ENCODE measurements around the gene MYO1A. TPM values are rescaled to one million over a fixed set of nuclear protein-coding genes. Genes with fewer than 3 reads are reported as not detected.

Gene MYO1A
- total and polyA plus RNA-seq, 10 of the 15 experiments (the other 5 are each of a cell fraction or from before 2014, with no cell fraction given) = 0.01 to 0.34 (median 0.15) TPM; not detected in 2

DNA sequence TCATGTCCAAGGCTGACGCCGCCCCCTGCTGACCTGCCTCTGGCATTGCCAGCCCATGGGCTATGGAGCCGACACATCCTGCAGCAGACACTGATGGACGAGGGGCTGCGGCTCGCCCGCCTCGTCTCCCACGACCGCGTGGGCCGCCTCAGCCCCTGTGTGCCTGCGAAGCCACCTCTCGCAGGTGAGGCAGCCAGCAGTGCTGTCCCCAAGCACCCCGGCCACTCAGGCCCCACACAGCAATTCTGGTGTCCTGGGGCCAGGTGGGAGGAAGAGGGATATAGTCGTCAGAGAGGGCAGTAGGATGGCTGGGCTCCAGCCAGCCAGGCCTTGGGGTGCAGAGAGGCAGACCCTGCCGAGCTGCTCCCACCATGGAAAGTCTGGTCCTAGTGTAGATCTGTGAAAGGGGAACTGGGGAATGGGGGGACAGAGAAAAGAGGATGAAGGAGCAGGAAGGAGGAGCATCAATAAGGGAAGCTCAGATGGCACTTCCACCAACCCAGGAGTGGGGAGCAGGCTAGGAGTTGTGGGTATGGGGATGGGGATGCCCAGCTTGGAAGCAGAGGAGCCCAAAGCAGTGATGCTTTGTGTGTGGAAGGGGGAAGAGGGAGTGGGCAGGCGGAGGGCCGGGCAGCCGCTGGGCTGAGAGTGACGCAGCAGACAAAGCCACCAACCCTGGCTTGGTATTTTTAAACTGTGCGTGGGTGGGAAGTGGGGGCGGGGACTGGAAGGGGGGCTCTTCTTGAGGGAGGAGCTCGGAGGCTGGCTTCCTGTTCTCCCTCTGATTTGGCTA lies 43.7 kb upstream of the MYO1A start (continued):
- TF ChIP-seq, protein P1, sequence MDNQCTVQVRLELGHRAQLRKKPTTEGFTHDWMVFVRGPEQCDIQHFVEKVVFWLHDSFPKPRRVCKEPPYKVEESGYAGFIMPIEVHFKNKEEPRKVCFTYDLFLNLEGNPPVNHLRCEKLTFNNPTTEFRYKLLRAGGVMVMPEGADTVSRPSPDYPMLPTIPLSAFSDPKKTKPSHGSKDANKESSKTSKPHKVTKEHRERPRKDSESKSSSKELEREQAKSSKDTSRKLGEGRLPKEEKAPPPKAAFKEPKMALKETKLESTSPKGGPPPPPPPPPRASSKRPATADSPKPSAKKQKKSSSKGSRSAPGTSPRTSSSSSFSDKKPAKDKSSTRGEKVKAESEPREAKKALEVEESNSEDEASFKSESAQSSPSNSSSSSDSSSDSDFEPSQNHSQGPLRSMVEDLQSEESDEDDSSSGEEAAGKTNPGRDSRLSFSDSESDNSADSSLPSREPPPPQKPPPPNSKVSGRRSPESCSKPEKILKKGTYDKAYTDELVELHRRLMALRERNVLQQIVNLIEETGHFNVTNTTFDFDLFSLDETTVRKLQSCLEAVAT (IDR thresholded peaks at IDR 0.05) = 0 out of 2 replicates have a peak, but pooled peaks have one; percentile 15
- no peak; the same call in 1 of the 2 replicates for TF ChIP-seq POLR2AphosphoS5 (IDR thresholded peaks at IDR 0.05; ENCODE audit: low read length)
- no peak for TF ChIP-seq ESRRA (IDR thresholded peaks at IDR 0.05; ENCODE audit: low read length)
- TF ChIP-seq NFXL1 (IDR thresholded peaks at IDR 0.05; ENCODE audit: borderline replicate concordance) = no peak
- TF ChIP-seq SMARCA5 (IDR thresholded peaks at IDR 0.05) = no peak
- no peak for TF ChIP-seq PAX8 (IDR thresholded peaks at IDR 0.05)
- TF ChIP-seq ZNF384 (IDR thresholded peaks at IDR 0.05; ENCODE audit: borderline replicate concordance, low read depth, low read length) = no peak
- no peak for TF ChIP-seq NFIC (IDR thresholded peaks at IDR 0.05; ENCODE audit: low read depth, low read length)
- TF ChIP-seq, protein P2, sequence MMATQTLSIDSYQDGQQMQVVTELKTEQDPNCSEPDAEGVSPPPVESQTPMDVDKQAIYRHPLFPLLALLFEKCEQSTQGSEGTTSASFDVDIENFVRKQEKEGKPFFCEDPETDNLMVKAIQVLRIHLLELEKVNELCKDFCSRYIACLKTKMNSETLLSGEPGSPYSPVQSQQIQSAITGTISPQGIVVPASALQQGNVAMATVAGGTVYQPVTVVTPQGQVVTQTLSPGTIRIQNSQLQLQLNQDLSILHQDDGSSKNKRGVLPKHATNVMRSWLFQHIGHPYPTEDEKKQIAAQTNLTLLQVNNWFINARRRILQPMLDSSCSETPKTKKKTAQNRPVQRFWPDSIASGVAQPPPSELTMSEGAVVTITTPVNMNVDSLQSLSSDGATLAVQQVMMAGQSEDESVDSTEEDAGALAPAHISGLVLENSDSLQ (IDR thresholded peaks at IDR 0.05) = peak; percentile 73
- TF ChIP-seq, protein P3, sequence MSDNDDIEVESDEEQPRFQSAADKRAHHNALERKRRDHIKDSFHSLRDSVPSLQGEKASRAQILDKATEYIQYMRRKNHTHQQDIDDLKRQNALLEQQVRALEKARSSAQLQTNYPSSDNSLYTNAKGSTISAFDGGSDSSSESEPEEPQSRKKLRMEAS (IDR thresholded peaks at IDR 0.05; ENCODE audit: low read depth, low read length) = no peak
- TF ChIP-seq, protein P4, sequence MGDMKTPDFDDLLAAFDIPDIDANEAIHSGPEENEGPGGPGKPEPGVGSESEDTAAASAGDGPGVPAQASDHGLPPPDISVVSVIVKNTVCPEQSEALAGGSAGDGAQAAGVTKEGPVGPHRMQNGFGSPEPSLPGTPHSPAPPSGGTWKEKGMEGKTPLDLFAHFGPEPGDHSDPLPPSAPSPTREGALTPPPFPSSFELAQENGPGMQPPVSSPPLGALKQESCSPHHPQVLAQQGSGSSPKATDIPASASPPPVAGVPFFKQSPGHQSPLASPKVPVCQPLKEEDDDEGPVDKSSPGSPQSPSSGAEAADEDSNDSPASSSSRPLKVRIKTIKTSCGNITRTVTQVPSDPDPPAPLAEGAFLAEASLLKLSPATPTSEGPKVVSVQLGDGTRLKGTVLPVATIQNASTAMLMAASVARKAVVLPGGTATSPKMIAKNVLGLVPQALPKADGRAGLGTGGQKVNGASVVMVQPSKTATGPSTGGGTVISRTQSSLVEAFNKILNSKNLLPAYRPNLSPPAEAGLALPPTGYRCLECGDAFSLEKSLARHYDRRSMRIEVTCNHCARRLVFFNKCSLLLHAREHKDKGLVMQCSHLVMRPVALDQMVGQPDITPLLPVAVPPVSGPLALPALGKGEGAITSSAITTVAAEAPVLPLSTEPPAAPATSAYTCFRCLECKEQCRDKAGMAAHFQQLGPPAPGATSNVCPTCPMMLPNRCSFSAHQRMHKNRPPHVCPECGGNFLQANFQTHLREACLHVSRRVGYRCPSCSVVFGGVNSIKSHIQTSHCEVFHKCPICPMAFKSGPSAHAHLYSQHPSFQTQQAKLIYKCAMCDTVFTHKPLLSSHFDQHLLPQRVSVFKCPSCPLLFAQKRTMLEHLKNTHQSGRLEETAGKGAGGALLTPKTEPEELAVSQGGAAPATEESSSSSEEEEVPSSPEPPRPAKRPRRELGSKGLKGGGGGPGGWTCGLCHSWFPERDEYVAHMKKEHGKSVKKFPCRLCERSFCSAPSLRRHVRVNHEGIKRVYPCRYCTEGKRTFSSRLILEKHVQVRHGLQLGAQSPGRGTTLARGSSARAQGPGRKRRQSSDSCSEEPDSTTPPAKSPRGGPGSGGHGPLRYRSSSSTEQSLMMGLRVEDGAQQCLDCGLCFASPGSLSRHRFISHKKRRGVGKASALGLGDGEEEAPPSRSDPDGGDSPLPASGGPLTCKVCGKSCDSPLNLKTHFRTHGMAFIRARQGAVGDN (IDR thresholded peaks at IDR 0.05) = 0 out of 2 replicates have a peak, but pooled peaks have one; percentile 13
- TF ChIP-seq, protein P5, sequence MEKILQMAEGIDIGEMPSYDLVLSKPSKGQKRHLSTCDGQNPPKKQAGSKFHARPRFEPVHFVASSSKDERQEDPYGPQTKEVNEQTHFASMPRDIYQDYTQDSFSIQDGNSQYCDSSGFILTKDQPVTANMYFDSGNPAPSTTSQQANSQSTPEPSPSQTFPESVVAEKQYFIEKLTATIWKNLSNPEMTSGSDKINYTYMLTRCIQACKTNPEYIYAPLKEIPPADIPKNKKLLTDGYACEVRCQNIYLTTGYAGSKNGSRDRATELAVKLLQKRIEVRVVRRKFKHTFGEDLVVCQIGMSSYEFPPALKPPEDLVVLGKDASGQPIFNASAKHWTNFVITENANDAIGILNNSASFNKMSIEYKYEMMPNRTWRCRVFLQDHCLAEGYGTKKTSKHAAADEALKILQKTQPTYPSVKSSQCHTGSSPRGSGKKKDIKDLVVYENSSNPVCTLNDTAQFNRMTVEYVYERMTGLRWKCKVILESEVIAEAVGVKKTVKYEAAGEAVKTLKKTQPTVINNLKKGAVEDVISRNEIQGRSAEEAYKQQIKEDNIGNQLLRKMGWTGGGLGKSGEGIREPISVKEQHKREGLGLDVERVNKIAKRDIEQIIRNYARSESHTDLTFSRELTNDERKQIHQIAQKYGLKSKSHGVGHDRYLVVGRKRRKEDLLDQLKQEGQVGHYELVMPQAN (conservative IDR thresholded peaks at IDR 0.05) = no peak
- TF ChIP-seq BMI1 (IDR thresholded peaks at IDR 0.05; ENCODE audit: borderline replicate concordance) = peak; percentile 39; the same call in 1 of the 2 replicates
- no peak for TF ChIP-seq ZNF217 (IDR thresholded peaks at IDR 0.05)
- peak; percentile 97 for TF ChIP-seq HDGF (IDR thresholded peaks at IDR 0.05)
- no peak for TF ChIP-seq ETV6 (conservative IDR thresholded peaks at IDR 0.05 in 1 of 2, IDR thresholded peaks at IDR 0.05 in 1 of 2; ENCODE audit: borderline replicate concordance in 1 of 2, low read depth in 1 of 2)
- 0 out of 2 replicates have a peak, but pooled peaks have one; percentile 50 for TF ChIP-seq RCOR1 (conservative IDR thresholded peaks at IDR 0.05; ENCODE audit: low read depth, low read length)
- TF ChIP-seq ZBED1 (IDR thresholded peaks at IDR 0.05; ENCODE audit: borderline replicate concordance) = peak; percentile 52; the same call in 1 of the 2 replicates
- TF ChIP-seq SREBF1 (IDR thresholded peaks at IDR 0.05; ENCODE audit: low read length) = no peak

All from GM12878 (cell line).